NCI-H2107 (cell line): ENCODE results near the gene PNPLA7.
A peak's percentile ranks its signal among the peaks of the same experiment; 100 is the strongest.

Source experiments
- DNase-seq: peaks from one replicate; lab custom pipeline; 2025; lab: John Stamatoyannopoulos, UW

PNPLA7 gene

GRCh38 chr9:137434498-137435380 is 115.5 kb downstream of the PNPLA7 start:
- no peak for DNase-seq

- DNase-seq, result no peak
Measured at GRCh38 chr9:137433916-137434431, 116.2 kb downstream of the PNPLA7 start.

DNA sequence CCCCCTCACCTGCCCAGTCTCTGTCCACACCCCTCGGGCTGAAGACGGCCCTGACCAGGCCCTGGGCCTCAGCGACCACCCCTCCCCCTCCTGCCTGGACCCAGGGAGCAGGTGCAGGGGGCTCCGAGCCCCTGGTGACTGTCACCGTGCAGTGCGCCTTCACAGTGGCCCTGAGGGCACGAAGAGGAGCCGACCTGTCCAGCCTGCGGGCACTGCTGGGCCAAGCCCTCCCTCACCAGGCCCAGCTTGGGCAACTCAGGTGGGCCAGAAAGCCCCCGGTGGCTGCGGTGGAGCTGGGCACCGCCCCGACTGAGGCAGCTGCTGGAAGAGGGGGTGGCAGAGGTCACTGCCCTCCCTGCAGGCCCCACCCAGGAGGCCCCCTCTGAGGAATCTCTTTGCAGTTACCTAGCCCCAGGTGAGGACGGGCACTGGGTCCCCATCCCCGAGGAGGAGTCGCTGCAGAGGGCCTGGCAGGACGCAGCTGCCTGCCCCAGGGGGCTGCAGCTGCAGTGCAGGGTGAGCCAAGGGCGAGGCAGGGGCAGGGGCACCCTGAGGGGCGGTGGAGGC is 116.8 kb downstream of the PNPLA7 start:
- DNase-seq, result no peak

GRCh38 chr9:137432687-137433348 is 117.4 kb downstream of the PNPLA7 start:
- DNase-seq, result no peak

DNA sequence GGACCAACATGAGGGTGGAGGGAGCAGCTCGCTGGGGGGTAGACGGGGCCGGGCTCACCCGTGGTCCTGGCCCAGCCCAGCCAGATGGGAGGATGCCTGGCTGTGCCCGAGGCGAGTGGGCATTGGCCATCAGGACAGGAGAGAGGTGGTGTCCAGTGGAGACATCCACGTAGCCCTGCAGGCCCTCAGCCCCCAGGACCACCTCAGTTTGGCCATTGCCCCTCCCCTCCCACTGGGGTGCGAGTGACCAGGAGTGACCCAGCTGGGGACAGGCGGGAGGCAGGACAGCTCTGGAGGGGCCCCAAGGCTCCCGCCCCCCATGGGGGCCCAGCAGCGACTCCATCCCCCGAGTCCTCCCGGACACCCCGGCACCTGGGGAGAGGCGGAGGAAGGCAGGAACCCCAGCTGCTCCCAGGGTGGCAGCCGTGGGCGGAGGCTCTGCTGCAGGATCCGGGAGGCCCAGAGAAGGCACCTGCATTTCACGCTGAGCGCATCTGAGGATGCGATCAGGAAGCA is 118.7 kb downstream of the PNPLA7 start:
- no peak for DNase-seq

GRCh38 chr9:137430723-137431415 is 119.3 kb downstream of the PNPLA7 start:
- no peak for DNase-seq

GRCh38 chr9:137429974-137430722 is 120.1 kb downstream of the PNPLA7 start:
- DNase-seq, result peak; percentile 52

GRCh38 chr9:137429546-137429890 is 120.7 kb downstream of the PNPLA7 start:
- DNase-seq, result no peak

- DNase-seq, result no peak
Measured at GRCh38 chr9:137428841-137429545, 121.2 kb downstream of the PNPLA7 start.

DNA sequence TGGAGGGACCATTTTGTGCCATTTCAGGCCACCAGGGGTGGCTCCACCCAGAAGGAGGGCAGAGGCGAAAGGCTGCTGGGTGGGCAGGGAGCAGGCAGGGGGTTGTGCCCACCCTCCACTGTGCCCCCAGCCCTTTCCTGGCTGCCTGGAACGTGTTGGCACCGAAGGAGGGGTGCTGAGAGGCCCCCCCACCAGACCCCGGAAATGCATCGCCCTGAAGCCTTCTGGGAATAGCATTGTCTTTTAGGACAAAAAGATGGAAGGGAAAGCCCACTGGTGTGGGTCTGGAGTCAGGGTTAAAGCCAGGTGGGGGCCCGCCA is 121.9 kb downstream of the PNPLA7 start:
- DNase-seq, result no peak

GRCh38 chr9:137427454-137428310 is 122.5 kb downstream of the PNPLA7 start:
- no peak for DNase-seq

DNA sequence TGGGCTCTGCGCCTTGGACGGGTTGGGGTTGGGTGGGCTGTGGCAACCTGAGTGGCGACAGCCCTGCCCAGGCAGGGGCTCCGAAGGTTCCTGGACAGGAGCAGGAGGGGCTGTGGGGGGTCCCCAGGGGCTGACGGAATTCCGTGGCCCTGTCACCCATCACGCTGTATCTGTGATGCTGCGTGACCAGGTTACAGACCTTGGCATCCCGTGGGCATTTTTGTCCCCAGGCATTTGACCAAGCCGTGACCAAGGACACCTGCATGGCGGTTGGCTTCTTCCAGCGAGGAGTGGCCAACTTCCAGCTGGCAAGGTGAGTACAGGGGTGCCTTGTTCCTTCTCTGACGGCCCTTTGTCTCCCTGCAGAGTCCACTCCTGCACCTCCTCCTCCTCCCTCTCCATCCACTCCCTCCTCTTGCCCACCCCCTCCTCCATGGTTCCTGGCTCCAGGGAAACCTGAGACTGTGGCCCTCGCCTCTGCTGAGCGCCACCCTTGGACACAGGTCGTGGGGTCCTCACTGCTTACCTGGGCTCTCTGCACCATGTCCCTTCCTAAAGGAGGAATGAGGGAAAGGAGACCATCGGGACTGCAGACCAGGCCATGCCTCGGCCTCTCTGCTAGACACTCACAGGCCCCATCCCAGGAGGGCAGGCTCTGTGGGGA is 124.1 kb downstream of the PNPLA7 start:
- no peak for DNase-seq

DNA sequence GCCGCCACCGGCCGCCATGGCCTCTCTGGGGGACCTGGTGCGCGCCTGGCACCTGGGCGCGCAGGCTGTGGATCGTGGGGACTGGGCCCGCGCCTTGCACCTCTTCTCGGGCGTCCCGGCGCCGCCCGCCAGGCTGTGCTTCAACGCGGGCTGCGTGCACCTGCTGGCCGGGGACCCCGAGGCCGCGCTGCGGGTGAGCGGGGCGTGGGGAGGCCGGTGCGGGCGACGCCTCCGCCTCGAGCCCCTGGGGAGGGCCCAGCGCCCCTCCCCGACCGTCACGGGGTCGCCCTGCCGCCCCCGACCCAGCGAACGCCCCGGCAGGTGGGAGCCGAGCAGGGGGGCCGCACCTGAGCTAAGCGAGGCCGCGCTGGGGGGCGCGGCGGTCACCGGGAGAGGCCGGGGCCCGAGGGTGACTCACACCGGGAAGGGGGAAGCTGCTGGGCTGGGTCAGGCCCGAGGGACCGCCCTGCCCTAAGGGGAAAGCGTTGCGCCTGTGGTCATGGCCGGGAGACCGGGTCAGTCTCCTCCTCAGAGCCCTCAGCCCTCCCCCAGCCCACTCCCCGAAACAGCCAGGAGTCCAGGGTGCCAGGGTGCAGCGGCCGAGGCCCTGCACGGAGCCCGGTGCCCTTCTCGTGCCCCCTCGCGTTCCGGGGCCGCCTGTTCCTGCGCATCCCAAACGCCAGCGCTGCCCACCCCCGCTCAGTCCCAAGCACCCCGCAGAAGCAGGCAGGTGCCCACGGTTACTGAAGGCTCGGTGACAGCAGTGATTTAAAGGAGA is 126.5 kb downstream of the PNPLA7 start:
- DNase-seq, result no peak

- DNase-seq, result peak; percentile 96
Measured at GRCh38 chr9:137422604-137423513, 127.3 kb downstream of the PNPLA7 start, which contains the start of the genes EXD3 and NOXA1. EXD3 (minus strand) TSS chr9:137423162; CDS start chr9:137395357, 27,805 bp downstream. NOXA1 (plus strand) TSS chr9:137423393; CDS start chr9:137423530, 137 bp downstream.

- no peak for DNase-seq
Measured at GRCh38 chr9:137421838-137422603, 128.2 kb downstream of the PNPLA7 start.
